ENCODE measurements around the gene CCDC197. TPM values are rescaled to one million over a fixed set of nuclear protein-coding genes. Genes with fewer than 3 reads are reported as not detected.

CCDC197 gene
- total RNA-seq, 2 experiments from 2014 or later = not detected

- no peak for TF ChIP-seq CTCF (IDR thresholded peaks at IDR 0.05)
- Histone ChIP-seq H3K27ac (ENCODE audit: low read depth in 1 of 2, low read length in 2 of 2) (no peak overlapping the region), H3K4me3 (ENCODE audit: low read length) (no peak overlapping the region), H3K36me3 (ENCODE audit: insufficient read depth, low read length) (peaks cover 97% of the 10 kb centered on the region), H3K27me3 (ENCODE audit: control insufficient read depth in 1 of 2, insufficient read depth in 2 of 2, low read length in 2 of 2) (no peaks in the 10 kb centered on the region), H3K4me1 (ENCODE audit: insufficient read depth, low read length) (peaks cover 4% of the 10 kb centered on the region), H3K9me3 (ENCODE audit: control insufficient read depth in 1 of 2, insufficient read depth in 1 of 2, low read length in 2 of 2) (no peaks in the 10 kb centered on the region)
- intact Hi-C loops (cut with DNase I, micrococcal nuclease) = loop anchor here in 1 of 2 experiments (2.0 kb wide), 1 partner anchor 129 kb away; no protein-coding TSS in a partner anchor
- Mint-ChIP-seq H3K4me3 (no peak overlapping the region), H3K27me3 (no peaks in the 10 kb centered on the region), H3K9me3 (no peaks in the 10 kb centered on the region), H3K36me3 (ENCODE audit: low read depth) (peaks cover 98% of the 10 kb centered on the region), H3K4me1 (ENCODE audit: low read depth) (peaks cover 26% of the 10 kb centered on the region), H3K27ac (no peak overlapping the region)
- DNase-seq = peak in 1 of 14 experiments; percentile 4
- ChIA-PET POLR2A (interaction anchor here (0.8 to 1.1 kb wide), 2 partner anchors 10 to 29 kb away, joined by 3 to 4 read pairs; partner anchors contain the start of genes DDX24 and IFI27L1), CTCF (interaction anchor here (1.1 kb wide), 1 partner anchor 85 kb away, joined by 3 read pairs; no protein-coding TSS in a partner anchor)
- no peak for ATAC-seq (ENCODE audit: poor library complexity)
Observed at GRCh38 chr14:94051779-94052178, 54.7 kb downstream of the CCDC197 start.

- peak overlapping the region; percentile 42 for H3K27ac Mint-ChIP-seq
- POLR2A ChIA-PET = interaction anchor here (0.8 to 1.1 kb wide), 2 partner anchors 9 to 29 kb away, joined by 3 to 4 read pairs; partner anchors contain the start of genes DDX24 and IFI27L1
- H3K4me3 Mint-ChIP-seq = peak overlapping the region; percentile 2
- peaks cover 30% of the 10 kb centered on the region for H3K4me1 Mint-ChIP-seq (ENCODE audit: low read depth)
- peaks cover 7% of the 10 kb centered on the region for H3K4me1 ChIP-seq (ENCODE audit: insufficient read depth, low read length)
- intact Hi-C loops (cut with DNase I, micrococcal nuclease) = no loop called here
- no peak for TF ChIP-seq CTCF (IDR thresholded peaks at IDR 0.05)
- no peak overlapping the region for H3K27ac ChIP-seq (ENCODE audit: low read depth in 1 of 2, low read length in 2 of 2)
- H3K27me3 Mint-ChIP-seq = no peaks in the 10 kb centered on the region
- no peaks in the 10 kb centered on the region for H3K9me3 ChIP-seq (ENCODE audit: control insufficient read depth in 1 of 2, insufficient read depth in 1 of 2, low read length in 2 of 2)
- ATAC-seq (ENCODE audit: poor library complexity) (no peak), DNase-seq (no peak)
- H3K4me3 ChIP-seq (ENCODE audit: low read length) = no peak overlapping the region
- H3K36me3 Mint-ChIP-seq (ENCODE audit: low read depth) = peaks cover 98% of the 10 kb centered on the region
- CTCF ChIA-PET = interaction anchor here (2.0 kb wide), 1 partner anchor 85 kb away, joined by 7 read pairs; no protein-coding TSS in a partner anchor
- H3K9me3 Mint-ChIP-seq = no peaks in the 10 kb centered on the region
- peaks cover 97% of the 10 kb centered on the region for H3K36me3 ChIP-seq (ENCODE audit: insufficient read depth, low read length)
- H3K27me3 ChIP-seq (ENCODE audit: control insufficient read depth in 1 of 2, insufficient read depth in 2 of 2, low read length in 2 of 2) = no peaks in the 10 kb centered on the region
Observed at GRCh38 chr14:94052199-94052598, 55.1 kb downstream of the CCDC197 start.

- Mint-ChIP-seq H3K4me1 (ENCODE audit: low read depth) (peaks cover 35% of the 10 kb centered on the region), H3K4me3 (peak overlapping the region; percentile 2), H3K9me3 (no peaks in the 10 kb centered on the region), H3K27ac (peak overlapping the region; percentile 42), H3K36me3 (ENCODE audit: low read depth) (peaks cover 98% of the 10 kb centered on the region), H3K27me3 (no peaks in the 10 kb centered on the region)
- DNase-seq (peak in 1 of 14 experiments; percentile 2), ATAC-seq (ENCODE audit: poor library complexity) (no peak)
- Histone ChIP-seq H3K36me3 (ENCODE audit: insufficient read depth, low read length) (peaks cover 97% of the 10 kb centered on the region), H3K27ac (ENCODE audit: low read depth in 1 of 2, low read length in 2 of 2) (no peak overlapping the region), H3K27me3 (ENCODE audit: control insufficient read depth in 1 of 2, insufficient read depth in 2 of 2, low read length in 2 of 2) (no peaks in the 10 kb centered on the region), H3K4me1 (ENCODE audit: insufficient read depth, low read length) (peaks cover 10% of the 10 kb centered on the region), H3K4me3 (ENCODE audit: low read length) (no peak overlapping the region), H3K9me3 (ENCODE audit: control insufficient read depth in 1 of 2, insufficient read depth in 1 of 2, low read length in 2 of 2) (no peaks in the 10 kb centered on the region)
- intact Hi-C loops (cut with DNase I, micrococcal nuclease) = no loop called here
- ChIA-PET POLR2A (interaction anchor here (0.8 to 1.4 kb wide), 2 partner anchors 9 to 28 kb away, joined by 3 to 5 read pairs; partner anchors contain the start of genes DDX24 and IFI27L1), CTCF (interaction anchor here (2.0 kb wide), 1 partner anchor 84 kb away, joined by 7 read pairs; no protein-coding TSS in a partner anchor)
- no peak for TF ChIP-seq CTCF (IDR thresholded peaks at IDR 0.05)
Observed at GRCh38 chr14:94052662-94053061, 55.6 kb downstream of the CCDC197 start.

All from CD4-positive, alpha-beta T cell (primary cell).